ENCODE results near the gene EVPLL.
"Not testable (repeated sequence)": the region's sequence is repeated elsewhere in the genome, so short reads cannot be mapped to it uniquely, and the experiment has no call there.

The EVPLL gene

GRCh38 chr17:18379246-18380146, 1.9 kb downstream of the EVPLL start:
- DNase-seq: no peak

- DNase-seq: no peak
These were observed 3.0 kb downstream of the EVPLL start for GRCh38 chr17:18380471-18381157.

- no peak for DNase-seq
These were observed 3.8 kb downstream of the EVPLL start for GRCh38 chr17:18381158-18381952.

- no peak for DNase-seq
These were observed 4.3 kb downstream of the EVPLL start for GRCh38 chr17:18381953-18382245.

- DNase-seq: no peak
These were observed 5.0 kb downstream of the EVPLL start for GRCh38 chr17:18382441-18383078.

GRCh38 chr17:18383079-18383481, 5.5 kb downstream of the EVPLL start:
- peak; percentile 21 for DNase-seq

- DNase-seq: not testable (repeated sequence)
These were observed 6.7 kb downstream of the EVPLL start for GRCh38 chr17:18384271-18384670.

GRCh38 chr17:18387583-18387982, 10.0 kb downstream of the EVPLL start:
- DNase-seq: not testable (repeated sequence)

- not testable (repeated sequence) for DNase-seq
These were observed 10.7 kb downstream of the EVPLL start for GRCh38 chr17:18388266-18388665.

- not testable (repeated sequence) for DNase-seq
These were observed 11.2 kb downstream of the EVPLL start for GRCh38 chr17:18388728-18389127.

GRCh38 chr17:18401872-18402590, 24.5 kb downstream of the EVPLL start:
- not testable (repeated sequence) for DNase-seq

GRCh38 chr17:18403166-18403565, 25.6 kb downstream of the EVPLL start:
- not testable (repeated sequence) for DNase-seq

- not testable (repeated sequence) for DNase-seq
These were observed 26.0 kb downstream of the EVPLL start for GRCh38 chr17:18403604-18404003.

- DNase-seq: not testable (repeated sequence)
These were observed 31.3 kb downstream of the EVPLL start for GRCh38 chr17:18408906-18409305.

GRCh38 chr17:18409321-18409720, 31.7 kb downstream of the EVPLL start:
- DNase-seq: not testable (repeated sequence)

- DNase-seq: not testable (repeated sequence)
These were observed 33.2 kb downstream of the EVPLL start for GRCh38 chr17:18410736-18411135.

- DNase-seq: not testable (repeated sequence)
These were observed 33.8 kb downstream of the EVPLL start for GRCh38 chr17:18411377-18411864.

GRCh38 chr17:18412001-18412538, 34.5 kb downstream of the EVPLL start:
- not testable (repeated sequence) for DNase-seq

GRCh38 chr17:18421521-18421920, 43.9 kb downstream of the EVPLL start:
- DNase-seq: not testable (repeated sequence)

GRCh38 chr17:18422464-18422863, 44.9 kb downstream of the EVPLL start:
- not testable (repeated sequence) for DNase-seq

- DNase-seq: not testable (repeated sequence)
These were observed 45.4 kb downstream of the EVPLL start for GRCh38 chr17:18423015-18423414.

- not testable (repeated sequence) for DNase-seq
These were observed 48.0 kb downstream of the EVPLL start for GRCh38 chr17:18425593-18425992.
